ENCODE data around the gene TMPRSS6. TPM values are rescaled to one million over a fixed set of nuclear protein-coding genes. Genes with fewer than 3 reads are reported as not detected.
A peak's percentile ranks its signal among the peaks of the same experiment; 100 is the strongest.

Gene TMPRSS6
- total RNA-seq, 4 donors from 2014 or later, result 0.16 to 4.9 (median 0.41) TPM; not detected in 1

- intact Hi-C loops (cut with DNase I; ENCODE audit: low total_unique reads), result no loop called here
- Histone ChIP-seq H3K4me1 (peaks cover 28 to 75% (median 67%) of the 10 kb centered on the region in 4 donors), H3K4me3 (peak overlapping the region in 1 of 4 donors; percentile 20)
Measured at GRCh38 chr22:37015587-37015878, 94.0 kb downstream of the TMPRSS6 start.

More at GRCh38 chr22:37015587-37015878, 94.0 kb downstream of the TMPRSS6 start:
- Histone ChIP-seq H3K36me3 (no peaks in the 10 kb centered on the region), H3K27me3 (no peaks in the 10 kb centered on the region), H3K27ac (peak overlapping the region; percentile 92 to 99 (median 99)), H3K9me3 (no peaks in the 10 kb centered on the region)
- in situ Hi-C loops (cut with MboI; ENCODE audit: low pct_ligation_motif_present in 1 of 4, low pct_unique_long_range_greater_than_20kb in 1 of 4, low sequenced_read_pairs in 3 of 4), result no loop called here
- peak; percentile 45 for DNase-seq
- no peak for TF ChIP-seq POLR2AphosphoS5 (IDR thresholded peaks at IDR 0.05)
- TF ChIP-seq, protein P1, sequence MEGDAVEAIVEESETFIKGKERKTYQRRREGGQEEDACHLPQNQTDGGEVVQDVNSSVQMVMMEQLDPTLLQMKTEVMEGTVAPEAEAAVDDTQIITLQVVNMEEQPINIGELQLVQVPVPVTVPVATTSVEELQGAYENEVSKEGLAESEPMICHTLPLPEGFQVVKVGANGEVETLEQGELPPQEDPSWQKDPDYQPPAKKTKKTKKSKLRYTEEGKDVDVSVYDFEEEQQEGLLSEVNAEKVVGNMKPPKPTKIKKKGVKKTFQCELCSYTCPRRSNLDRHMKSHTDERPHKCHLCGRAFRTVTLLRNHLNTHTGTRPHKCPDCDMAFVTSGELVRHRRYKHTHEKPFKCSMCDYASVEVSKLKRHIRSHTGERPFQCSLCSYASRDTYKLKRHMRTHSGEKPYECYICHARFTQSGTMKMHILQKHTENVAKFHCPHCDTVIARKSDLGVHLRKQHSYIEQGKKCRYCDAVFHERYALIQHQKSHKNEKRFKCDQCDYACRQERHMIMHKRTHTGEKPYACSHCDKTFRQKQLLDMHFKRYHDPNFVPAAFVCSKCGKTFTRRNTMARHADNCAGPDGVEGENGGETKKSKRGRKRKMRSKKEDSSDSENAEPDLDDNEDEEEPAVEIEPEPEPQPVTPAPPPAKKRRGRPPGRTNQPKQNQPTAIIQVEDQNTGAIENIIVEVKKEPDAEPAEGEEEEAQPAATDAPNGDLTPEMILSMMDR (IDR thresholded peaks at IDR 0.05), result peak in 2 of 5 experiments; percentile 33 to 62
- 65 to 100% methylated on average over 1 to 4 of the region's 4 CpGs for WGBS, 2 donors (ENCODE audit: low coverage in 1 of 2)

Other genes starting within 250 kb of the TMPRSS6 start
- 10 to 100 TPM in 3 of 4 donors, 1 to 10 TPM in 1; 9.4 to 98.7 (median 23.5) TPM for gene NCF4, start 248.7 kb downstream of the TMPRSS6 start, total RNA-seq
- gene CSF2RB, start 196.1 kb downstream of the TMPRSS6 start, total RNA-seq, result 1 to 10 TPM; 1.2 to 9.7 (median 6.0) TPM
- 100 to 1,000 TPM; 246 to 719 (median 557) TPM for gene TST, start 90.3 kb downstream of the TMPRSS6 start, total RNA-seq
- 100 to 1,000 TPM; 407 to 964 (median 541) TPM for gene MPST, start 90.0 kb downstream of the TMPRSS6 start, total RNA-seq
- 10 to 100 TPM; 11.2 to 61.3 (median 35.1) TPM for gene KCTD17, start 58.0 kb downstream of the TMPRSS6 start, total RNA-seq
- gene IL2RB, start 40.2 kb upstream of the TMPRSS6 start, total RNA-seq, result 1 to 10 TPM; 1.1 to 3.4 (median 2.6) TPM
- 10 to 100 TPM in 1 of 4 donors, 1 to 10 TPM in 3; 1.4 to 68.8 (median 7.5) TPM for gene C1QTNF6, start 78.5 kb upstream of the TMPRSS6 start, total RNA-seq
- gene SSTR3, start 102.8 kb upstream of the TMPRSS6 start, total RNA-seq, result under 1 TPM in 2 of 4 donors, not detected in 2; 0.16 to 0.41 TPM
- gene RAC2, start 134.6 kb upstream of the TMPRSS6 start, total RNA-seq, result 10 to 100 TPM in 3 of 4 donors, 1 to 10 TPM in 1; 5.2 to 36.3 (median 24.0) TPM
- 10 to 100 TPM in 2 of 4 donors, 1 to 10 TPM in 2; 1.4 to 26.9 (median 10.6) TPM for gene CYTH4, start 172.8 kb upstream of the TMPRSS6 start, total RNA-seq

Data from transverse colon (tissue), 4 donors.